ENCODE data around the gene LRRC28.

LRRC28 gene

GRCh38 chr15:99433757-99434450 is 182.6 kb downstream of the LRRC28 start:
- DNase-seq (ENCODE audit: extremely low read depth in 1 of 2, low read depth in 1 of 2): no peak

- no peak for DNase-seq (ENCODE audit: extremely low read depth in 1 of 2, low read depth in 1 of 2)
Measured at GRCh38 chr15:99434506-99435112, 183.3 kb downstream of the LRRC28 start.

GRCh38 chr15:99435113-99435695 is 183.9 kb downstream of the LRRC28 start:
- DNase-seq (ENCODE audit: extremely low read depth in 1 of 2, low read depth in 1 of 2): no peak

- DNase-seq (ENCODE audit: extremely low read depth in 1 of 2, low read depth in 1 of 2): no peak
Measured at GRCh38 chr15:99435877-99436541, 184.7 kb downstream of the LRRC28 start.

GRCh38 chr15:99436542-99437314 is 185.4 kb downstream of the LRRC28 start:
- DNase-seq (ENCODE audit: extremely low read depth in 1 of 2, low read depth in 1 of 2): no peak

- no peak for DNase-seq (ENCODE audit: extremely low read depth in 1 of 2, low read depth in 1 of 2)
Measured at GRCh38 chr15:99437315-99438223, 186.3 kb downstream of the LRRC28 start.

- DNase-seq (ENCODE audit: extremely low read depth in 1 of 2, low read depth in 1 of 2): no peak
Measured at GRCh38 chr15:99438224-99438585, 186.9 kb downstream of the LRRC28 start.

GRCh38 chr15:99438691-99439523 is 187.6 kb downstream of the LRRC28 start:
- no peak for DNase-seq (ENCODE audit: extremely low read depth in 1 of 2, low read depth in 1 of 2)

GRCh38 chr15:99439524-99439835 is 188.2 kb downstream of the LRRC28 start:
- no peak for DNase-seq (ENCODE audit: extremely low read depth in 1 of 2, low read depth in 1 of 2)

- DNase-seq (ENCODE audit: extremely low read depth in 1 of 2, low read depth in 1 of 2): no peak
Measured at GRCh38 chr15:99440029-99440428, 188.7 kb downstream of the LRRC28 start.

Measured in stimulated activated CD8-positive, alpha-beta memory T cell treated with anti-CD3 and anti-CD28 coated beads, Interleukin-7, amount 100 ng/mL, for 48 hours (primary cell).